Activated CD8-positive, alpha-beta memory T cell treated with anti-CD3 and anti-CD28 coated beads for 36 hours (primary cell): Measurements from ENCODE around the gene SMR3A. TPM values are rescaled to one million over a fixed set of nuclear protein-coding genes. Genes with fewer than 3 reads are reported as not detected.

ENCODE experiments used
- CTCF ChIA-PET: fragments of 350-600 bp; sonication (Branson Sonifier 250); formaldehyde crosslinking; loops from one replicate; lab custom pipeline; 2021; ENCODE audit warnings: antibody characterized with exemption; lab: Charles Lee
- POLR2A ChIA-PET: fragments of 350-600 bp; sonication (Branson Sonifier 250); formaldehyde crosslinking; loops from one replicate; lab custom pipeline; 2021; ENCODE audit warnings: antibody characterized with exemption; lab: Charles Lee
- total RNA-seq, 2 experiments: library from RNA; stranded (reverse); gene quantifications; one replicate each; pipeline ENCODE4 v1.2.3, GENCODE V29; 2021

The SMR3A gene
- not detected for total RNA-seq

GRCh38 chr4:70360460-70360859, at the start of gene SMR3A:
SMR3A (plus strand) TSS chr4:70360760; CDS start chr4:70362116, 1,356 bp downstream.
- ChIA-PET CTCF (interaction anchor here (1.0 kb wide), 1 partner anchor 10 kb away, joined by 3 read pairs; no protein-coding TSS in a partner anchor), POLR2A (no interaction called here)

- CTCF ChIA-PET: no interaction called here
- POLR2A ChIA-PET: no interaction called here
These were observed 46.8 kb upstream of the SMR3A start for GRCh38 chr4:70313736-70314135.

GRCh38 chr4:70315928-70316327, 44.6 kb upstream of the SMR3A start:
- CTCF ChIA-PET: no interaction called here
- POLR2A ChIA-PET: no interaction called here

- ChIA-PET POLR2A (no interaction called here), CTCF (no interaction called here)
These were observed 34.5 kb upstream of the SMR3A start for GRCh38 chr4:70326052-70326451.

- POLR2A ChIA-PET: no interaction called here
- CTCF ChIA-PET: no interaction called here
These were observed 25.9 kb upstream of the SMR3A start, which contains the start of gene CABS1 for GRCh38 chr4:70334681-70335080. CABS1 (plus strand) TSS chr4:70334981; CDS start chr4:70335040, 59 bp downstream.

GRCh38 chr4:70336043-70336442, 24.5 kb upstream of the SMR3A start:
- CTCF ChIA-PET: no interaction called here
- POLR2A ChIA-PET: no interaction called here

GRCh38 chr4:70337886-70338420, 22.6 kb upstream of the SMR3A start:
- ChIA-PET POLR2A (no interaction called here), CTCF (no interaction called here)

- CTCF ChIA-PET: no interaction called here
- POLR2A ChIA-PET: no interaction called here
These were observed 4.4 kb upstream of the SMR3A start for GRCh38 chr4:70356185-70356584.

GRCh38 chr4:70359115-70359661, 1.4 kb upstream of the SMR3A start:
- ChIA-PET CTCF (interaction anchor here (1.0 kb wide), 1 partner anchor 9 kb away, joined by 3 read pairs; no protein-coding TSS in a partner anchor), POLR2A (no interaction called here)

GRCh38 chr4:70364002-70364401, 3.4 kb downstream of the SMR3A start:
- CTCF ChIA-PET: no interaction called here
- POLR2A ChIA-PET: no interaction called here

- CTCF ChIA-PET: no interaction called here
These were observed 4.9 kb downstream of the SMR3A start for GRCh38 chr4:70365479-70365878.

GRCh38 chr4:70367813-70368212, 7.3 kb downstream of the SMR3A start:
- ChIA-PET POLR2A (no interaction called here), CTCF (no interaction called here)

More at GRCh38 chr4:70365479-70365878, 4.9 kb downstream of the SMR3A start:
- POLR2A ChIA-PET: no interaction called here

- CTCF ChIA-PET: no interaction called here
These were observed 11.4 kb downstream of the SMR3A start for GRCh38 chr4:70371987-70372386.

GRCh38 chr4:70372760-70373159, 12.2 kb downstream of the SMR3A start:
- ChIA-PET POLR2A (no interaction called here), CTCF (no interaction called here)

More at GRCh38 chr4:70371987-70372386, 11.4 kb downstream of the SMR3A start:
- POLR2A ChIA-PET: no interaction called here

- ChIA-PET POLR2A (no interaction called here), CTCF (no interaction called here)
These were observed 20.0 kb downstream of the SMR3A start for GRCh38 chr4:70380578-70380977.

- CTCF ChIA-PET: no interaction called here
- POLR2A ChIA-PET: no interaction called here
These were observed 22.2 kb downstream of the SMR3A start, which contains the start of gene SMR3B for GRCh38 chr4:70382691-70383181. SMR3B (plus strand) TSS chr4:70383131; CDS start chr4:70384511, 1,380 bp downstream.

GRCh38 chr4:70392057-70392776, 31.7 kb downstream of the SMR3A start:
- ChIA-PET POLR2A (no interaction called here), CTCF (no interaction called here)

GRCh38 chr4:70397580-70397979, 37.0 kb downstream of the SMR3A start, which contains the start of gene OPRPN:
OPRPN (plus strand) TSS chr4:70397940; CDS start chr4:70399286, 1,346 bp downstream.
- CTCF ChIA-PET: no interaction called here
- POLR2A ChIA-PET: no interaction called here

- ChIA-PET CTCF (no interaction called here), POLR2A (no interaction called here)
These were observed 38.8 kb downstream of the SMR3A start for GRCh38 chr4:70399319-70399718.

- POLR2A ChIA-PET: no interaction called here
- CTCF ChIA-PET: no interaction called here
These were observed 42.2 kb downstream of the SMR3A start for GRCh38 chr4:70402762-70403161.
